ENCODE data around the gene PCDH11Y.
"Not testable (repeated sequence)": the region's sequence is repeated elsewhere in the genome, so short reads cannot be mapped to it uniquely, and the experiment has no call there.

DNA sequence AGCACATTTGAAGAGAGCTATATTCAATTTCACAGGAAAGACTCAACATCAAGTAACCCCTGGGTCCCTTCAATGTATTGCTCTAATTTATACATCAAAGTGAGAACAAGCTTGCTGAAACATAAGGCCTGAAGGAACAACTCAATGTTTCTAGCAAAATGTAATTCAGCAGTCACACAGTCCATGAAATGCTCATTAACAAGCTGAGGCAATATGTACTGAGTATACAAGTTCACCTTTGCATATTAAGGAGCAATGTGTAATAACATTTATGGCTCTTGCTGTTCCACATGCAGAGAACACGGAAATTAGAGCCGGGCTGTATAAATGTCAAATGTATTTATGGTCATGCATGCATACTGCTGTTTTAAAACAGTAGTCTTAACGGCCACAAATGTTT is 342.1 kb downstream of the PCDH11Y start:
- TF ChIP-seq, protein P1, sequence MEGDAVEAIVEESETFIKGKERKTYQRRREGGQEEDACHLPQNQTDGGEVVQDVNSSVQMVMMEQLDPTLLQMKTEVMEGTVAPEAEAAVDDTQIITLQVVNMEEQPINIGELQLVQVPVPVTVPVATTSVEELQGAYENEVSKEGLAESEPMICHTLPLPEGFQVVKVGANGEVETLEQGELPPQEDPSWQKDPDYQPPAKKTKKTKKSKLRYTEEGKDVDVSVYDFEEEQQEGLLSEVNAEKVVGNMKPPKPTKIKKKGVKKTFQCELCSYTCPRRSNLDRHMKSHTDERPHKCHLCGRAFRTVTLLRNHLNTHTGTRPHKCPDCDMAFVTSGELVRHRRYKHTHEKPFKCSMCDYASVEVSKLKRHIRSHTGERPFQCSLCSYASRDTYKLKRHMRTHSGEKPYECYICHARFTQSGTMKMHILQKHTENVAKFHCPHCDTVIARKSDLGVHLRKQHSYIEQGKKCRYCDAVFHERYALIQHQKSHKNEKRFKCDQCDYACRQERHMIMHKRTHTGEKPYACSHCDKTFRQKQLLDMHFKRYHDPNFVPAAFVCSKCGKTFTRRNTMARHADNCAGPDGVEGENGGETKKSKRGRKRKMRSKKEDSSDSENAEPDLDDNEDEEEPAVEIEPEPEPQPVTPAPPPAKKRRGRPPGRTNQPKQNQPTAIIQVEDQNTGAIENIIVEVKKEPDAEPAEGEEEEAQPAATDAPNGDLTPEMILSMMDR (IDR thresholded peaks at IDR 0.05), result not testable (repeated sequence)
- not testable (repeated sequence) for TF ChIP-seq POLR2A, EP300 (IDR thresholded peaks at IDR 0.05)
